H1 (cell line): ENCODE data around the gene STX2. TPM values are rescaled to one million over a fixed set of nuclear protein-coding genes. Genes with fewer than 3 reads are reported as not detected.

Source experiments
- CTCF ChIA-PET: fragments of 300-600 bp; sonication (Branson Sonifier 250); formaldehyde crosslinking; loops from one replicate; lab custom pipeline; 2021; ENCODE audit not compliant: partially characterized antibody; lab: Charles Lee
- POLR2A ChIA-PET: fragments of 300-600 bp; sonication (Branson Sonifier 250); formaldehyde crosslinking; loops from one replicate; lab custom pipeline; 2021; ENCODE audit warnings: inconsistent platforms; ENCODE audit not compliant: partially characterized antibody; lab: Charles Lee
- DNase-seq, 2 experiments: peaks; one replicate each; pipeline versions ENCODE4 v3.0.0 to v3.0.0-alpha.2; 2010 to 2022; ENCODE audit warnings: low spot score in 2 of 2, low read depth in 1 of 2, mixed read lengths in 1 of 2
- FAIRE-seq: peaks from 2 replicates; lab custom pipeline; 2011; peaks lifted over from hg19 to GRCh38; lab: Jason Lieb, UNC
- H2AFZ ChIP-seq: 2 replicates; pipeline ENCODE4 v1.8.1; 2012; ENCODE audit warnings: low read length, inconsistent platforms
- H2AK5ac ChIP-seq: 2 replicates; pipeline ENCODE4 v1.6.1; 2013; ENCODE audit warnings: low read depth, low read length
- H2BK120ac ChIP-seq: replicated peaks from 2 replicates; pipeline ENCODE3; 2013; ENCODE audit warnings: low read depth, low read length, inconsistent platforms
- H2BK12ac ChIP-seq: 2 replicates; pipeline ENCODE4 v1.6.1; 2013; ENCODE audit warnings: low read depth, low read length
- H2BK15ac ChIP-seq: 2 replicates; pipeline ENCODE4 v1.6.1; 2013; ENCODE audit warnings: low read length
- H2BK20ac ChIP-seq: 2 replicates; pipeline ENCODE4 v1.6.1; 2013; ENCODE audit warnings: low read length
- H2BK5ac ChIP-seq: 2 replicates; pipeline ENCODE4 v1.6.1; 2013; ENCODE audit warnings: low read depth, low read length
- H3K14ac ChIP-seq: 2 replicates; pipeline ENCODE4 v1.6.1; 2013; ENCODE audit warnings: inconsistent platforms; ENCODE audit not compliant: insufficient read length
- H3K18ac ChIP-seq: 2 replicates; pipeline ENCODE4 v1.6.1; 2013; ENCODE audit warnings: low read length; ENCODE audit errors: extremely low read depth
- H3K23ac ChIP-seq: 2 replicates; pipeline ENCODE4 v1.6.1; 2013; ENCODE audit warnings: inconsistent platforms; ENCODE audit not compliant: insufficient read length
- H3K23me2 ChIP-seq: 2 replicates; pipeline ENCODE4 v1.6.1; 2013; ENCODE audit warnings: low read depth, low read length
- H3K27ac ChIP-seq: 2 replicates; pipeline ENCODE4 v1.6.1; 2011; ENCODE audit warnings: low read depth, low read length, inconsistent platforms
- H3K27me3 ChIP-seq, 4 experiments: replicated peaks in 1 of 4; 1 replicate in 1 of 4; 2 replicates in 3 of 4; pipeline versions ENCODE4 v1.6.1 to v1.8.1; 2011 to 2013; ENCODE audit warnings: low read length in 3 of 4, mild to moderate bottlenecking in 3 of 4, inconsistent platforms in 2 of 4, mixed read lengths in 2 of 4, moderate library complexity in 1 of 4; ENCODE audit not compliant: control insufficient read depth in 3 of 4, insufficient read depth in 3 of 4; ENCODE audit errors: extremely low read depth in 1 of 4
- H3K36me3 ChIP-seq, 4 experiments: 2 replicates each; pipeline versions ENCODE4 v1.6.1 to v1.8.1; 2011 to 2013; ENCODE audit warnings: mild to moderate bottlenecking in 4 of 4, low read length in 3 of 4, moderate library complexity in 2 of 4, control low read depth in 1 of 4, inconsistent platforms in 1 of 4; ENCODE audit not compliant: insufficient read depth in 4 of 4, control insufficient read depth in 2 of 4
- H3K4ac ChIP-seq: replicated peaks from 2 replicates; pipeline ENCODE3; 2013; ENCODE audit warnings: low read length, low read depth, mixed read lengths, inconsistent platforms; ENCODE audit not compliant: insufficient read length
- H3K4me1 ChIP-seq, 4 experiments: replicated peaks in 1 of 4; 1 replicate in 1 of 4; 2 replicates in 3 of 4; pipeline versions ENCODE4 v1.6.1 to v1.8.1; 2011 to 2013; ENCODE audit warnings: low read length in 3 of 4, inconsistent platforms in 2 of 4, mixed read lengths in 1 of 4; ENCODE audit not compliant: insufficient read depth in 4 of 4, control insufficient read depth in 3 of 4
- H3K4me2 ChIP-seq, 2 experiments: 2 replicates each; pipeline versions ENCODE4 v1.6.1 to v1.8.1; 2011 to 2013; ENCODE audit warnings: low read depth in 2 of 2, low read length in 2 of 2, control low read depth in 1 of 2, inconsistent platforms in 1 of 2, mild to moderate bottlenecking in 1 of 2; ENCODE audit not compliant: insufficient read depth in 1 of 2
- H3K4me3 ChIP-seq, 4 experiments: fragments of 200-600, 300-600 bp in 1 of 4; sonication (generic), shearing (Covaris generic), sonication (Bioruptor Twin) in 1 of 4; 2 replicates each; pipeline versions ENCODE4 v1.5.1 to v1.8.1; 2011 to 2016; ENCODE audit warnings: low read length in 4 of 4, low read depth in 3 of 4, control low read depth in 2 of 4, inconsistent platforms in 2 of 4, mild to moderate bottlenecking in 2 of 4, mixed read lengths in 1 of 4, moderate library complexity in 1 of 4; ENCODE audit not compliant: insufficient read depth in 2 of 4; ENCODE audit errors: extremely low read depth in 1 of 4
- H3K56ac ChIP-seq: replicated peaks from 2 replicates; pipeline ENCODE3; 2013; ENCODE audit warnings: low read depth, mild to moderate bottlenecking, mixed read lengths, low read length, inconsistent platforms; ENCODE audit not compliant: insufficient read length
- H3K79me1 ChIP-seq: 2 replicates; pipeline ENCODE4 v1.6.1; 2013; ENCODE audit warnings: low read depth, low read length, control low read depth
- H3K79me2 ChIP-seq, 2 experiments: 2 replicates each; pipeline versions ENCODE4 v1.6.1 to v1.8.1; 2012 to 2013; ENCODE audit warnings: low read length in 2 of 2, mild to moderate bottlenecking in 2 of 2, inconsistent platforms in 1 of 2; ENCODE audit not compliant: insufficient read depth in 2 of 2, control insufficient read depth in 1 of 2
- H3K9ac ChIP-seq, 4 experiments: replicated peaks in 1 of 4; 1 replicate in 1 of 4; 2 replicates in 3 of 4; pipeline versions ENCODE4 v1.6.1 to v1.8.1; 2011 to 2013; ENCODE audit warnings: low read depth in 3 of 4, low read length in 3 of 4, control low read depth in 2 of 4, mild to moderate bottlenecking in 2 of 4, moderate library complexity in 2 of 4, inconsistent platforms in 1 of 4; ENCODE audit errors: extremely low read depth in 1 of 4
- H3K9me3 ChIP-seq, 2 experiments: 2 replicates each; pipeline versions ENCODE4 v1.6.1 to v1.8.1; 2012 to 2013; ENCODE audit warnings: mild to moderate bottlenecking in 2 of 2, moderate library complexity in 2 of 2, control low read depth in 1 of 2, inconsistent platforms in 1 of 2, low read depth in 1 of 2, low read length in 1 of 2, mixed read lengths in 1 of 2; ENCODE audit not compliant: insufficient read depth in 2 of 2
- H4K20me1 ChIP-seq, 2 experiments: replicated peaks in 1 of 2; 2 replicates each; pipeline versions ENCODE3 to v1.8.1; 2011 to 2013; ENCODE audit warnings: inconsistent platforms in 2 of 2, low read length in 2 of 2, mild to moderate bottlenecking in 1 of 2; ENCODE audit not compliant: insufficient read depth in 2 of 2, control insufficient read depth in 1 of 2
- H4K5ac ChIP-seq: 2 replicates; pipeline ENCODE4 v1.6.1; 2013; ENCODE audit warnings: low read length, low read depth, mixed read lengths, inconsistent platforms; ENCODE audit not compliant: insufficient read length
- H4K8ac ChIP-seq: 2 replicates; pipeline ENCODE4 v1.8.0; 2013; ENCODE audit warnings: mild to moderate bottlenecking, moderate library complexity, low read length, inconsistent platforms; ENCODE audit not compliant: insufficient read depth; ENCODE audit errors: extremely low read depth
- H4K91ac ChIP-seq: replicated peaks from 2 replicates; pipeline ENCODE3; 2013; ENCODE audit warnings: low read length, mixed read lengths, inconsistent platforms; ENCODE audit not compliant: insufficient read length
- ASH2L ChIP-seq: fragments of 200-600, 300-600 bp; sonication (generic); IDR thresholded peaks from one replicate; pipeline ENCODE4 v1.7.1; 2017; ENCODE audit warnings: low read length
- ATF2 ChIP-seq: IDR thresholded peaks from 2 replicates; pipeline ENCODE4 v1.6.1; 2012; ENCODE audit warnings: low read length, inconsistent platforms
- BACH1 ChIP-seq: IDR thresholded peaks from 2 replicates; pipeline ENCODE4 v1.6.1; 2012; ENCODE audit warnings: low read length, improper control_type of control experiment
- BCL11A ChIP-seq, 2 experiments: IDR thresholded peaks; one replicate each; pipeline ENCODE4 v1.6.1; 2011; ENCODE audit warnings: low read depth in 2 of 2, low read length in 2 of 2, mild to moderate bottlenecking in 2 of 2
- FOSL1 ChIP-seq: IDR thresholded peaks from 2 replicates; pipeline ENCODE4 v1.6.1; 2011; ENCODE audit warnings: mild to moderate bottlenecking, low read depth, low read length, moderate library complexity; ENCODE audit not compliant: insufficient read depth
- MAX ChIP-seq: IDR thresholded peaks from 2 replicates; pipeline ENCODE4 v1.6.1; 2012; ENCODE audit warnings: inconsistent platforms
- RBBP5 ChIP-seq: IDR thresholded peaks from 2 replicates; pipeline ENCODE4 v1.7.1; 2012; ENCODE audit warnings: low read depth, mild to moderate bottlenecking, inconsistent platforms, low read length, moderate library complexity, borderline replicate concordance
- RXRA ChIP-seq: IDR thresholded peaks from 2 replicates; pipeline ENCODE4 v1.6.1; 2011; ENCODE audit warnings: low read depth, mild to moderate bottlenecking, low read length, moderate library complexity; ENCODE audit not compliant: insufficient read depth
- SAP30 ChIP-seq: fragments of 300-600 bp; sonication (generic); IDR thresholded peaks from 2 replicates; pipeline ENCODE4 v1.7.1; 2012; ENCODE audit warnings: low read length, moderate library complexity, mild to moderate bottlenecking, inconsistent platforms; ENCODE audit not compliant: insufficient read depth, insufficient replicate concordance
- SP1 ChIP-seq: IDR thresholded peaks from 2 replicates; pipeline ENCODE4 v1.6.1; 2011; ENCODE audit warnings: low read depth, low read length
- SP4 ChIP-seq: IDR thresholded peaks from 2 replicates; pipeline ENCODE4 v1.6.1; 2012; ENCODE audit warnings: low read length, inconsistent platforms
- TAF1 ChIP-seq: IDR thresholded peaks from 2 replicates; pipeline ENCODE4 v1.6.1; 2011; ENCODE audit warnings: mild to moderate bottlenecking, low read depth, low read length
- TEAD4 ChIP-seq: IDR thresholded peaks from 2 replicates; pipeline ENCODE4 v1.6.1; 2012; ENCODE audit warnings: low read depth, low read length, inconsistent platforms, mixed read lengths
- WGBS, 2 experiments: shearing (Covaris generic) in 1 of 2; methylation state at CpG; one replicate each; pipeline versions ENCODE4 v1.1.6 to v1.1.7; 2013 to 2015; ENCODE audit warnings: low lambda C conversion rate in 2 of 2, mixed read lengths in 2 of 2, inconsistent platforms in 1 of 2, low coverage in 1 of 2, missing lambda C conversion rate in 1 of 2; ENCODE audit not compliant: insufficient replicate concordance in 2 of 2, insufficient coverage in 1 of 2, insufficient read length in 1 of 2; ENCODE audit errors: extremely low coverage in 1 of 2, missing lambda C conversion rate in 1 of 2; 5-methylcytosine and 5-hydroxymethylcytosine counted together
- polyA plus RNA-seq, 7 experiments: library from polyadenylated mRNA; depleted of rRNA in 3 of 7; stranded (reverse) in 5 of 7; unstranded in 2 of 7; fragments of >200 nt in 5 of 7; fragments of 200-250 nt in 2 of 7; gene quantifications; 1 replicate in 5 of 7; 2 replicates in 1 of 7; 4 replicates in 1 of 7; pipeline versions ENCODE4 v1.2.1 to v1.2.3, GENCODE V29; 2011 to 2013; ENCODE audit warnings: missing spikeins in 2 of 7, mixed read lengths in 2 of 7
- total RNA-seq: library from RNA; stranded (reverse); fragmentation: NEBNext Ultra II Directional; extraction: Animal tissue kit (Norgen Biotek cat#: 25700); gene quantifications from 2 replicates; pipeline ENCODE4 v1.2.1, GENCODE V29; 2021

Gene STX2
- total and polyA plus RNA-seq, 2 of the 8 experiments (the other 6 are each of a cell fraction or from before 2014, with no cell fraction given): 20.0 to 26.3 TPM

- 86% methylated on average over 4 of the region's 4 CpGs; no CpG with 5 or more reads in 1 of the 2 experiments for WGBS, 2 experiments
- Histone ChIP-seq H3K56ac (no peak overlapping the region), H3K4me1 (no peaks in the 10 kb centered on the region), H3K27me3 (no peaks in the 10 kb centered on the region), H3K9ac (no peak overlapping the region), H2AFZ (no peak overlapping the region), H3K4me2 (no peak overlapping the region), H4K8ac (no peak overlapping the region), H3K4me3 (no peak overlapping the region), H4K5ac (no peak overlapping the region), H3K79me1 (no peaks in the 10 kb centered on the region), H3K79me2 (no peaks in the 10 kb centered on the region), H2BK5ac (no peak overlapping the region), H3K36me3 (peaks cover 0 to 37% (median 16%) of the 10 kb centered on the region in 4 experiments; a peak in 7 of 8 replicates), H2BK12ac (no peak overlapping the region), H2AK5ac (no peak overlapping the region), H2BK20ac (no peak overlapping the region), H3K9me3 (no peaks in the 10 kb centered on the region), H3K18ac (no peak overlapping the region), H2BK120ac (no peak overlapping the region), H4K91ac (no peak overlapping the region), H3K23ac (no peak overlapping the region), H3K27ac (no peak overlapping the region), H3K14ac (no peak overlapping the region), H4K20me1 (peaks cover 0 to 4% of the 10 kb centered on the region in 2 experiments), H2BK15ac (no peak overlapping the region), H3K4ac (no peak overlapping the region), H3K23me2 (peaks cover 1% of the 10 kb centered on the region; the same call in 1 of the 2 replicates)
- DNase-seq (no peak), FAIRE-seq (no peak)
- ChIA-PET CTCF (interaction anchor here (1.1 to 1.7 kb wide), 2 partner anchors 18 to 23 kb away, joined by 5 to 6 read pairs; no protein-coding TSS in a partner anchor), POLR2A (interaction anchor here (1.4 kb wide), 1 partner anchor 75 kb away, joined by 3 read pairs; no protein-coding TSS in a partner anchor)
- no peak for TF ChIP-seq BACH1
- TF ChIP-seq SP1: no peak
- no peak for TF ChIP-seq TAF1
- no peak for TF ChIP-seq MAX
- no peak for TF ChIP-seq SAP30
- no peak for TF ChIP-seq ATF2
- TF ChIP-seq BCL11A (IDR thresholded peaks at IDR 0.05; ENCODE audit: low read depth in 2 of 2, low read length in 2 of 2): no peak
- no peak for TF ChIP-seq RXRA
- TF ChIP-seq RBBP5: no peak
- TF ChIP-seq ASH2L: no peak
- TF ChIP-seq SP4: no peak
- TF ChIP-seq TEAD4: no peak
- no peak for TF ChIP-seq FOSL1
Measured at GRCh38 chr12:130799051-130799450, 40.0 kb downstream of the STX2 start.
